Activated T-helper 1 cell treated with anti-CD3 and anti-CD28 coated beads, Interleukin-12 subunit alpha, Interleukin-12 subunit beta, Interleukin-2, Interleukin-4 antibody, amounts not matched to agents 30 ng/mL and 10 ng/mL and 1 ng/mL, durations not matched to agents 14 hours and 24 hours and 36 hours (primary cell): ENCODE results near the gene GIPC1. TPM values are rescaled to one million over a fixed set of nuclear protein-coding genes. Genes with fewer than 3 reads are reported as not detected.

Experiments used
- DNase-seq: peaks from one replicate; pipeline ENCODE4 v3.0.0; 2021; ENCODE audit warnings: low spot score
- H3K27ac Mint-ChIP-seq: one replicate; pipeline ENCODE4 v1.8.0; 2021; ENCODE audit warnings: mild to moderate bottlenecking, mixed read lengths
- H3K27me3 Mint-ChIP-seq: one replicate; pipeline ENCODE4 v1.8.0; 2022; ENCODE audit warnings: mild to moderate bottlenecking, moderate library complexity, mixed read lengths; ENCODE audit not compliant: insufficient read depth
- H3K36me3 Mint-ChIP-seq: one replicate; pipeline ENCODE4 v1.8.0; 2021; ENCODE audit warnings: low read depth, mixed read lengths
- H3K4me1 Mint-ChIP-seq: one replicate; pipeline ENCODE4 v1.8.0; 2021; ENCODE audit warnings: low read depth, mixed read lengths
- H3K4me3 Mint-ChIP-seq: one replicate; pipeline ENCODE4 v1.8.0; 2021; ENCODE audit warnings: mild to moderate bottlenecking, moderate library complexity, mixed read lengths
- H3K9me3 Mint-ChIP-seq: one replicate; pipeline ENCODE4 v1.8.0; 2021; ENCODE audit warnings: mixed read lengths
- intact Hi-C: fragments of 100-400 bp; cut with micrococcal nuclease; formaldehyde crosslinking; loops from one replicate; pipeline ENCODE4 v1.15.1; 2024
- total RNA-seq: library from RNA; stranded (reverse); gene quantifications from 2 replicates; pipeline ENCODE4 v1.2.3, GENCODE V29; 2022

Gene GIPC1
- total RNA-seq, 1 donor from 2014 or later: 42.9 TPM

GRCh38 chr19:14441041-14441938, 54.6 kb downstream of the GIPC1 start:
- no peak overlapping the region for H3K27ac Mint-ChIP-seq

GRCh38 chr19:14440049-14440448, 55.9 kb downstream of the GIPC1 start:
- no peaks in the 10 kb centered on the region for H3K27me3 Mint-ChIP-seq
- peaks cover 33% of the 10 kb centered on the region for H3K4me1 Mint-ChIP-seq
- intact Hi-C loops: loop anchor here (1.0 to 2.0 kb wide), 2 partner anchors 8 to 21 kb away; partner anchors contain the start of gene DDX39A
- peaks cover 34% of the 10 kb centered on the region for H3K36me3 Mint-ChIP-seq
- no peaks in the 10 kb centered on the region for H3K9me3 Mint-ChIP-seq
- DNase-seq: peak; percentile 78
- peak overlapping the region; percentile 95 for H3K4me3 Mint-ChIP-seq
- peak overlapping the region; percentile 93 for H3K27ac Mint-ChIP-seq

More at GRCh38 chr19:14441041-14441938, 54.6 kb downstream of the GIPC1 start:
- Mint-ChIP-seq H3K4me1 (peaks cover 29% of the 10 kb centered on the region), H3K9me3 (no peaks in the 10 kb centered on the region), H3K4me3 (peak overlapping the region; percentile 95), H3K36me3 (peaks cover 34% of the 10 kb centered on the region), H3K27me3 (no peaks in the 10 kb centered on the region)
- intact Hi-C loops: loop anchor here (2.0 kb wide), 1 partner anchor 22 kb away; the partner anchor contains the start of gene DDX39A
- DNase-seq: no peak

- peaks cover 38% of the 10 kb centered on the region for H3K4me1 Mint-ChIP-seq
- peak overlapping the region; percentile 95 for H3K4me3 Mint-ChIP-seq
- intact Hi-C loops: no loop called here
- H3K27me3 Mint-ChIP-seq: no peaks in the 10 kb centered on the region
- H3K27ac Mint-ChIP-seq: peak overlapping the region; percentile 67
- peaks cover 27% of the 10 kb centered on the region for H3K36me3 Mint-ChIP-seq
- DNase-seq: no peak
- H3K9me3 Mint-ChIP-seq: no peaks in the 10 kb centered on the region
Observed at GRCh38 chr19:14439014-14439413, 56.9 kb downstream of the GIPC1 start.

GRCh38 chr19:14437578-14438140, 58.3 kb downstream of the GIPC1 start:
- intact Hi-C loops: no loop called here
- Mint-ChIP-seq H3K4me1 (peaks cover 40% of the 10 kb centered on the region), H3K27ac (no peak overlapping the region), H3K9me3 (no peaks in the 10 kb centered on the region), H3K36me3 (peaks cover 19% of the 10 kb centered on the region), H3K4me3 (no peak overlapping the region), H3K27me3 (no peaks in the 10 kb centered on the region)
- no peak for DNase-seq

GRCh38 chr19:14435320-14436050, 60.4 kb downstream of the GIPC1 start:
- Mint-ChIP-seq H3K9me3 (no peaks in the 10 kb centered on the region), H3K4me1 (peaks cover 53% of the 10 kb centered on the region), H3K27ac (peak overlapping the region; percentile 85), H3K27me3 (peaks cover 6% of the 10 kb centered on the region), H3K4me3 (peak overlapping the region; percentile 84), H3K36me3 (peaks cover 10% of the 10 kb centered on the region)
- no peak for DNase-seq
- intact Hi-C loops: no loop called here

- intact Hi-C loops: no loop called here
- peaks cover 47% of the 10 kb centered on the region for H3K4me1 Mint-ChIP-seq
- H3K4me3 Mint-ChIP-seq: peak overlapping the region; percentile 84
- H3K36me3 Mint-ChIP-seq: peaks cover 3% of the 10 kb centered on the region
- peak; percentile 18 for DNase-seq
- no peaks in the 10 kb centered on the region for H3K9me3 Mint-ChIP-seq
- peaks cover 9% of the 10 kb centered on the region for H3K27me3 Mint-ChIP-seq
- peak overlapping the region; percentile 85 for H3K27ac Mint-ChIP-seq
Observed at GRCh38 chr19:14434543-14435319, 61.2 kb downstream of the GIPC1 start.

GRCh38 chr19:14433554-14434501, 62.1 kb downstream of the GIPC1 start:
- intact Hi-C loops: no loop called here
- no peak for DNase-seq
- H3K4me3 Mint-ChIP-seq: peak overlapping the region; percentile 84
- no peaks in the 10 kb centered on the region for H3K9me3 Mint-ChIP-seq
- H3K27me3 Mint-ChIP-seq: peaks cover 12% of the 10 kb centered on the region
- peaks cover 38% of the 10 kb centered on the region for H3K4me1 Mint-ChIP-seq
- H3K36me3 Mint-ChIP-seq: peaks cover 3% of the 10 kb centered on the region
- peak overlapping the region; percentile 71 for H3K27ac Mint-ChIP-seq

- H3K36me3 Mint-ChIP-seq: peaks cover 3% of the 10 kb centered on the region
- peak within 1 kb of the TSS; percentile 89 for H3K4me3 Mint-ChIP-seq
- H3K27ac Mint-ChIP-seq: peak within 1 kb of the TSS; percentile 81
- H3K9me3 Mint-ChIP-seq: no peaks in the 10 kb centered on the region
- peak; percentile 47 for DNase-seq
- peaks cover 37% of the 10 kb centered on the region for H3K4me1 Mint-ChIP-seq
- H3K27me3 Mint-ChIP-seq: peaks cover 12% of the 10 kb centered on the region
- intact Hi-C loops: loop anchor here (1.0 kb wide), 5 partner anchors 7 to 53 kb away; partner anchors contain the start of gene DDX39A
Observed at GRCh38 chr19:14432791-14433553, 63.0 kb downstream of the GIPC1 start, which contains the start of gene PKN1. Gene PKN1, plus strand, starts transcription at chr19:14433306. Its CDS starts 216 bp downstream, at chr19:14433522.

- intact Hi-C loops: no loop called here
- peaks cover 12% of the 10 kb centered on the region for H3K27me3 Mint-ChIP-seq
- peak overlapping the region; percentile 62 for H3K4me3 Mint-ChIP-seq
- peaks cover 3% of the 10 kb centered on the region for H3K36me3 Mint-ChIP-seq
- H3K9me3 Mint-ChIP-seq: no peaks in the 10 kb centered on the region
- peak overlapping the region; percentile 4 for H3K27ac Mint-ChIP-seq
- H3K4me1 Mint-ChIP-seq: peaks cover 33% of the 10 kb centered on the region
- no peak for DNase-seq
Observed at GRCh38 chr19:14430712-14431111, 65.2 kb downstream of the GIPC1 start.

GRCh38 chr19:14428882-14429416, 67.0 kb downstream of the GIPC1 start:
- Mint-ChIP-seq H3K4me3 (no peak overlapping the region), H3K36me3 (no peaks in the 10 kb centered on the region), H3K27me3 (peaks cover 14% of the 10 kb centered on the region), H3K4me1 (peaks cover 18% of the 10 kb centered on the region), H3K9me3 (no peaks in the 10 kb centered on the region), H3K27ac (no peak overlapping the region)
- no peak for DNase-seq
- intact Hi-C loops: no loop called here
